ENCODE results near the gene EFCAB11. TPM values are rescaled to one million over a fixed set of nuclear protein-coding genes. Genes with fewer than 3 reads are reported as not detected.

EFCAB11 gene
- total and polyA plus RNA-seq, 2 of the 4 experiments (the other 2 are of a cell fraction) = 2.2 to 5.3 TPM

DNA sequence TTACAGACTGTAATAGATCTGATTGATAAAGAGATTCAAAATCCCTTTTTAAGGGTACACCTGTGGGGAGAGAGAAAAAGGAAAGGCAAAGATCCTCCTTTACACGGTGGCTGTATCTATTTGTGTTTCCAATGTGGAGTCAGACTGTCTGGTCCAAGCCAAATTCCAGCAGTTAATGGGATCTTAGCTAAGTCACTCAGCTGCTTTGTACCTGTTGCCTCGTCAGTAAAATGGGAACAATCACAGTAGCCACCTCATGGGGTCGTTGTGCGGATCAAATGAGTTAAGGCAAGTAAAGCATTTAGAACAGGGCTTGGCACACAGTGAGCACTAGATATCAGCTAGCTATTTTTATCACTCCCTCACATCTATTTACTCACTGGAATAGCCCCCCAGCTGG lies 46.9 kb downstream of the EFCAB11 start:
- peak overlapping the region; percentile 31; the same call in 1 of the 2 replicates for H3K14ac ChIP-seq (replicated peaks; ENCODE audit: low read depth, low read length)
- ATAC-seq (ENCODE audit: low read depth) = no peak
- no peak overlapping the region for H2AK9ac ChIP-seq (replicated peaks; ENCODE audit: low read depth, low read length, poor library complexity)
- no peak overlapping the region for H4K8ac ChIP-seq (ENCODE audit: low read depth in 2 of 2, low read length in 2 of 2)
- peak overlapping the region; percentile 62; the same call in 1 of the 2 replicates for H3K4ac ChIP-seq (ENCODE audit: low read depth, low read length)
- peak overlapping the region; percentile 62 for H2BK120ac ChIP-seq (ENCODE audit: low read depth, low read length)
- H3K9me1 ChIP-seq (ENCODE audit: insufficient read depth, low read length) = peaks cover 14% of the 10 kb centered on the region
- H3K56ac ChIP-seq (ENCODE audit: extremely low read depth, insufficient read depth, low read length) = no peak overlapping the region
- peak overlapping the region; percentile 57; the same call in 1 of the 2 replicates for H4K5ac ChIP-seq (ENCODE audit: low read depth, low read length)
- H3K9ac ChIP-seq (ENCODE audit: low read depth, low read length) = no peak overlapping the region
- TF ChIP-seq RFX5 (IDR thresholded peaks at IDR 0.05; ENCODE audit: low read depth, low read length) (no peak), NFE2L2 (IDR thresholded peaks at IDR 0.05; ENCODE audit: low read depth, low read length) (no peak), MAZ (IDR thresholded peaks at IDR 0.05; ENCODE audit: borderline replicate concordance, low read depth, low read length) (no peak), MXI1 (IDR thresholded peaks at IDR 0.05; ENCODE audit: borderline replicate concordance, low read depth, low read length) (no peak), BHLHE40 (IDR thresholded peaks at IDR 0.05; ENCODE audit: low read depth, low read length) (no peak), RCOR1 (IDR thresholded peaks at IDR 0.05; ENCODE audit: insufficient replicate concordance, low read length) (no peak), CHD1 (IDR thresholded peaks at IDR 0.05; ENCODE audit: low read depth, low read length) (no peak), RAD21 (IDR thresholded peaks at IDR 0.05; ENCODE audit: low read length) (no peak), CEBPB (IDR thresholded peaks at IDR 0.05; ENCODE audit: low read depth, low read length) (no peak)
- TF ChIP-seq, protein P1, sequence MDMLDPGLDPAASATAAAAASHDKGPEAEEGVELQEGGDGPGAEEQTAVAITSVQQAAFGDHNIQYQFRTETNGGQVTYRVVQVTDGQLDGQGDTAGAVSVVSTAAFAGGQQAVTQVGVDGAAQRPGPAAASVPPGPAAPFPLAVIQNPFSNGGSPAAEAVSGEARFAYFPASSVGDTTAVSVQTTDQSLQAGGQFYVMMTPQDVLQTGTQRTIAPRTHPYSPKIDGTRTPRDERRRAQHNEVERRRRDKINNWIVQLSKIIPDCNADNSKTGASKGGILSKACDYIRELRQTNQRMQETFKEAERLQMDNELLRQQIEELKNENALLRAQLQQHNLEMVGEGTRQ (IDR thresholded peaks at IDR 0.05; ENCODE audit: low read depth, low read length) = no peak
- H2BK5ac ChIP-seq (ENCODE audit: low read depth, low read length, poor library complexity, severe bottlenecking) = no peak overlapping the region
- dilution Hi-C loops (cut with HindIII; ENCODE audit: low sequenced_read_pairs, unreplicated experiment) = no loop called here
- peaks cover 6 to 10% of the 10 kb centered on the region in 2 experiments; a peak in 1 of 4 replicates for H3K79me1 ChIP-seq (ENCODE audit: low read depth in 1 of 2, low read length in 2 of 2)
- H4K91ac ChIP-seq (ENCODE audit: insufficient read depth, low read depth, low read length) = peak overlapping the region; percentile 59; the same call in 1 of the 2 replicates
- H3K4me3 ChIP-seq (ENCODE audit: insufficient read depth, low read depth, low read length) = no peak overlapping the region
- BruUV-seq (replicated peaks) = no TSS peak
- no peak overlapping the region for H2AFZ ChIP-seq (replicated peaks; ENCODE audit: low read length, poor library complexity)
- intact Hi-C loops (cut with micrococcal nuclease) = no loop called here
- no peak for DNase-seq
- H3K23ac ChIP-seq (ENCODE audit: low read depth, low read length) = no peak overlapping the region
- POLR2A ChIA-PET (ENCODE audit: unreplicated experiment) = no interaction called here
- H3K18ac ChIP-seq (ENCODE audit: low read depth, low read length) = peak overlapping the region; percentile 79
- 0 out of 2 replicates have a peak, but pooled peaks cover 1% of the 10 kb centered on the region for H3K36me3 ChIP-seq (ENCODE audit: control insufficient read depth, insufficient read depth, low read length)
- no peaks in the 10 kb centered on the region for H3K27me3 ChIP-seq (ENCODE audit: control insufficient read depth, insufficient read depth, low read length)
- peak overlapping the region; percentile 84; the same call in 2 of the 3 replicates for H2BK15ac ChIP-seq (ENCODE audit: low read depth, low read length)
- H3K4me1 ChIP-seq (ENCODE audit: control insufficient read depth, insufficient read depth, low read length) = peaks cover 18% of the 10 kb centered on the region
- no CpG with 5 or more reads among the region's 4 CpGs for WGBS, 2 experiments (ENCODE audit: extremely low coverage in 2 of 2, insufficient read length in 1 of 2)
- no peaks in the 10 kb centered on the region for H3K9me3 ChIP-seq (ENCODE audit: control insufficient read depth, insufficient read depth, low read length)
- peak overlapping the region; percentile 78 for H2BK20ac ChIP-seq (ENCODE audit: low read depth, low read length)
- no peak overlapping the region for H3K27ac ChIP-seq (ENCODE audit: insufficient read depth, low read length)
- no peak overlapping the region for H3K4me2 ChIP-seq (ENCODE audit: low read depth, low read length)
- CTCF ChIA-PET = no interaction called here
- in situ Hi-C loops (cut with MboI; ENCODE audit: low sequenced_read_pairs) = no loop called here
- peak overlapping the region; percentile 83; the same call in 1 of the 2 replicates for H2AK5ac ChIP-seq (ENCODE audit: low read depth, low read length)
- no peaks in the 10 kb centered on the region for H4K20me1 ChIP-seq (ENCODE audit: insufficient read depth, low read length)
